ENCODE data around the gene PARL.

GRCh38 chr3:183880121-183880520, 4.6 kb downstream of the PARL start:
- TF ChIP-seq TAF1 (IDR thresholded peaks at IDR 0.05; ENCODE audit: borderline replicate concordance, insufficient read depth, low read length), result no peak
- TF ChIP-seq REST (IDR thresholded peaks at IDR 0.05; ENCODE audit: insufficient read depth in 1 of 2, low read depth in 2 of 2, low read length in 2 of 2), result no peak
- TF ChIP-seq POLR2AphosphoS5 (IDR thresholded peaks at IDR 0.05; ENCODE audit: low read depth, low read length), result no peak
